HEK293 (cell line): Measurements from ENCODE around the gene TIMM8A.

Experiments
- CTCF ChIA-PET: fragments of 350-600 bp; formaldehyde crosslinking; extraction: SDS; loops from one replicate; lab custom pipeline; 2021; ENCODE audit warnings: antibody characterized with exemption; lab: Yijun Ruan, JAX
- POLR2A ChIA-PET: fragments of 300-600 bp; formaldehyde crosslinking; extraction: SDS; loops from one replicate; lab custom pipeline; 2020; ENCODE audit warnings: antibody characterized with exemption, inconsistent platforms; lab: Yijun Ruan, JAX
- H3K27ac ChIP-seq: fragments of 200-500 bp; sonication (Bioruptor generic); 2 replicates; pipeline ENCODE4 v1.5.1; 2014; ENCODE audit warnings: low read depth, low read length, control low read depth, inconsistent platforms; ENCODE audit errors: extremely low read depth
- H3K36me3 ChIP-seq, 2 experiments: fragments of 200-500 bp in 1 of 2; sonication (Bioruptor generic) in 1 of 2; 1 replicate in 1 of 2; 2 replicates in 1 of 2; pipeline ENCODE4 v1.5.1; 2014 to 2017; ENCODE audit warnings: inconsistent platforms in 2 of 2, low read length in 2 of 2; ENCODE audit not compliant: control insufficient read depth in 2 of 2, insufficient read depth in 1 of 2
- H3K4me1 ChIP-seq: fragments of 200-500 bp; sonication (Bioruptor generic); 2 replicates; pipeline ENCODE4 v1.5.1; 2014; ENCODE audit warnings: mild to moderate bottlenecking, low read length, inconsistent platforms; ENCODE audit not compliant: control insufficient read depth, insufficient read depth
- H3K4me3 ChIP-seq: 2 replicates; pipeline ENCODE4 v1.5.1; 2011; ENCODE audit warnings: low read depth, mild to moderate bottlenecking, control low read depth, low read length, moderate library complexity
- H3K9me3 ChIP-seq: fragments of 200-500 bp; sonication (Bioruptor generic); 2 replicates; pipeline ENCODE4 v1.5.1; 2014; ENCODE audit warnings: low read depth, low read length, inconsistent platforms; ENCODE audit not compliant: control insufficient read depth, insufficient read depth
- BCL11B ChIP-seq: fragments of 450-650 bp; formaldehyde crosslinking; IDR thresholded peaks from 2 replicates; pipeline ENCODE4 v1.5.1; 2016; ENCODE audit warnings: low read depth, missing biosample characterization, missing genetic modification characterization
- GLI4 ChIP-seq: fragments of 450-650 bp; formaldehyde crosslinking; IDR thresholded peaks from 2 replicates; pipeline ENCODE4 v1.5.1; 2016; ENCODE audit warnings: missing biosample characterization, missing genetic modification characterization
- IKZF3 ChIP-seq: fragments of 450-650 bp; IDR thresholded peaks from 2 replicates; pipeline ENCODE4 v1.5.0; 2018; ENCODE audit warnings: missing biosample characterization, mild to moderate bottlenecking, missing genetic modification characterization, moderate library complexity
- OSR2 ChIP-seq: fragments of 450-650 bp; formaldehyde crosslinking; IDR thresholded peaks from 2 replicates; pipeline ENCODE4 v1.5.1; 2016; ENCODE audit warnings: missing biosample characterization, missing genetic modification characterization
- PRDM1 ChIP-seq: fragments of 450-650 bp; formaldehyde crosslinking; IDR thresholded peaks from 2 replicates; pipeline ENCODE4; 2016; ENCODE audit warnings: missing biosample characterization, missing genetic modification characterization
- RBAK ChIP-seq: fragments of 450-650 bp; formaldehyde crosslinking; IDR thresholded peaks from 2 replicates; pipeline ENCODE4 v1.5.1; 2016; ENCODE audit warnings: missing biosample characterization, missing genetic modification characterization
- SP3 ChIP-seq: fragments of 450-650 bp; formaldehyde crosslinking; IDR thresholded peaks from 2 replicates; pipeline ENCODE4 v1.5.1; 2016; ENCODE audit warnings: missing biosample characterization, missing genetic modification characterization
- TCF7L2 ChIP-seq: IDR thresholded peaks from 2 replicates; pipeline ENCODE4 v1.6.1; 2011; ENCODE audit warnings: low read depth, mild to moderate bottlenecking, inconsistent platforms, low read length, moderate library complexity, borderline replicate concordance
- ZNF146 ChIP-seq: fragments of 450-650 bp; formaldehyde crosslinking; IDR thresholded peaks from 2 replicates; pipeline ENCODE4 v1.5.1; 2016; ENCODE audit warnings: missing biosample characterization, missing genetic modification characterization
- ZNF23 ChIP-seq: fragments of 450-650 bp; formaldehyde crosslinking; IDR thresholded peaks from 2 replicates; pipeline ENCODE4 v1.5.1; 2016; ENCODE audit warnings: missing biosample characterization, missing genetic modification characterization, borderline replicate concordance
- ZNF248 ChIP-seq: fragments of 450-650 bp; formaldehyde crosslinking; IDR thresholded peaks from 2 replicates; pipeline ENCODE4 v1.5.1; 2017; ENCODE audit warnings: missing biosample characterization, missing genetic modification characterization
- ZNF341 ChIP-seq: fragments of 450-650 bp; formaldehyde crosslinking; IDR thresholded peaks from 2 replicates; pipeline ENCODE4; 2016; ENCODE audit warnings: low read depth, missing biosample characterization, missing genetic modification characterization
- ZNF423 ChIP-seq: fragments of 450-650 bp; formaldehyde crosslinking; IDR thresholded peaks from 2 replicates; pipeline ENCODE4 v1.5.1; 2016; ENCODE audit warnings: missing biosample characterization, missing genetic modification characterization
- ZNF571 ChIP-seq: fragments of 450-650 bp; formaldehyde crosslinking; IDR thresholded peaks from 2 replicates; pipeline ENCODE4 v1.5.0; 2017; ENCODE audit warnings: missing biosample characterization, missing genetic modification characterization
- ZNF600 ChIP-seq: fragments of 450-650 bp; formaldehyde crosslinking; IDR thresholded peaks from 2 replicates; pipeline ENCODE4 v1.5.1; 2016; ENCODE audit warnings: missing biosample characterization, missing genetic modification characterization
- ZNF670 ChIP-seq: fragments of 450-650 bp; formaldehyde crosslinking; IDR thresholded peaks from 2 replicates; pipeline ENCODE4 v1.5.1; 2016; ENCODE audit warnings: missing biosample characterization, missing genetic modification characterization, low read depth
- ZNF777 ChIP-seq: fragments of 450-650 bp; formaldehyde crosslinking; IDR thresholded peaks from 2 replicates; pipeline ENCODE4 v1.5.1; 2017; ENCODE audit warnings: missing biosample characterization, missing genetic modification characterization, borderline replicate concordance
- ZSCAN23 ChIP-seq: fragments of 450-650 bp; formaldehyde crosslinking; IDR thresholded peaks from 2 replicates; pipeline ENCODE4 v1.5.1; 2016; ENCODE audit warnings: missing biosample characterization, missing genetic modification characterization
- TF ChIP-seq, protein P1 (sequence below): fragments of 450-650 bp; formaldehyde crosslinking; IDR thresholded peaks from 2 replicates; pipeline ENCODE4 v1.5.1; 2016; ENCODE audit warnings: missing biosample characterization, missing genetic modification characterization
- TF ChIP-seq, protein P2 (sequence below): fragments of 450-650 bp; IDR thresholded peaks from 2 replicates; pipeline ENCODE4 v1.5.1; 2018; ENCODE audit warnings: missing biosample characterization, mild to moderate bottlenecking, missing genetic modification characterization
- TF ChIP-seq, protein P3 (sequence below): fragments of 450-650 bp; formaldehyde crosslinking; IDR thresholded peaks from 2 replicates; pipeline ENCODE4 v1.5.1; 2016; ENCODE audit warnings: missing biosample characterization, missing genetic modification characterization
- TF ChIP-seq, protein P4 (sequence below): sonication (generic); formaldehyde crosslinking; IDR thresholded peaks from 2 replicates; pipeline ENCODE4 v1.8.1; 2022; ENCODE audit warnings: mild to moderate bottlenecking, moderate library complexity, missing genetic modification reagents
- TF ChIP-seq, protein P5 (sequence below): fragments of 450-650 bp; formaldehyde crosslinking; IDR thresholded peaks from 2 replicates; pipeline ENCODE4 v1.5.1; 2016; ENCODE audit warnings: missing biosample characterization, missing genetic modification characterization
- TF ChIP-seq, protein P6 (sequence below): fragments of 450-650 bp; formaldehyde crosslinking; IDR thresholded peaks from 2 replicates; pipeline ENCODE4; 2016; ENCODE audit warnings: missing biosample characterization, missing genetic modification characterization

The TIMM8A gene

DNA sequence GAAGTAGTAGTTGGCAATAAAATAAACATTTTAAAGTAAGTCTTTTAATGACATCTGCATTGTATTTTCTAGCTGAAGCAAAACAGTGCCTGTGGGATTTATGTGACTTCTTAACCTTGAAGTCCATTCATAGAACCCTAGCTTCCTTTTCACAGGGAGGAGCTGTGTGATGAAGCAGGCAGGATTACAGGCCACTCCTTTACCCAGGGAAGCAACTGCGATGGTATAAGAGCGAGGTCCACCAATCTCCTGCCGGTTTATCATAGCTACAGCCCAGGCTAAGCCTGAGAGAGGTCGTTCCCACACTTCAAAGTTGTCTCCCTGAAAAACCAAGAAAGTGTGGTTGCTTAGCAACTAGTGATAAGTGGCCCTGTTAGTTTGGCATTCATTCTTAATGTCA lies 49.2 kb upstream of the TIMM8A start (continued):
- TF ChIP-seq BCL11B (tag by site-specific recombination) = no peak
- no peak for TF ChIP-seq PRDM1 (tag by site-specific recombination)
- TF ChIP-seq IKZF3 (tag by site-specific recombination) = 0 out of 2 replicates have a peak, but pooled peaks have one; percentile 13
- TF ChIP-seq, protein P1, sequence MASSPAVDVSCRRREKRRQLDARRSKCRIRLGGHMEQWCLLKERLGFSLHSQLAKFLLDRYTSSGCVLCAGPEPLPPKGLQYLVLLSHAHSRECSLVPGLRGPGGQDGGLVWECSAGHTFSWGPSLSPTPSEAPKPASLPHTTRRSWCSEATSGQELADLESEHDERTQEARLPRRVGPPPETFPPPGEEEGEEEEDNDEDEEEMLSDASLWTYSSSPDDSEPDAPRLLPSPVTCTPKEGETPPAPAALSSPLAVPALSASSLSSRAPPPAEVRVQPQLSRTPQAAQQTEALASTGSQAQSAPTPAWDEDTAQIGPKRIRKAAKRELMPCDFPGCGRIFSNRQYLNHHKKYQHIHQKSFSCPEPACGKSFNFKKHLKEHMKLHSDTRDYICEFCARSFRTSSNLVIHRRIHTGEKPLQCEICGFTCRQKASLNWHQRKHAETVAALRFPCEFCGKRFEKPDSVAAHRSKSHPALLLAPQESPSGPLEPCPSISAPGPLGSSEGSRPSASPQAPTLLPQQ (tag by site-specific recombination) = no peak

DNA sequence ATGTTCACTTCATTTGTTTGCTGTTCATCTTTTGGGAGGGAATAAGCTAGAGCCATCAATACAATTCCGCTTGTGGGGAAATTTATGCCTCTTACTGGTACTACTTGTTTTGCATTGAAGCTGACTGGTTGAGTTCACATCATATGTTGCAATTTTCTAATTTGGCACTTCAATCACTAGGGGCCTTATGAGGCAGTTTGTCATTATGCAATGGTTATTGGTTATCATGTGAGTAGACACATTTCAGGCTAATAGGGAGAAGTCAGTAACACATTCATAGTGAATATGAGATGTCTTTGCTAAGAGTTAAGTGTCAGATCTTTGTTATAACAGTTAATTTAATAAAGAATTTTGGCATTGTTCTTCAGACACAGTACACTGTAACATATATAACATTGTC lies 47.2 kb upstream of the TIMM8A start:
- CTCF ChIA-PET = interaction anchor here (2.4 kb wide), 1 partner anchor 20 kb away, joined by 7 read pairs; no protein-coding TSS in a partner anchor
- Histone ChIP-seq H3K4me3 (no peak overlapping the region), H3K27ac (no peak overlapping the region), H3K4me1 (no peaks in the 10 kb centered on the region), H3K9me3 (no peaks in the 10 kb centered on the region), H3K36me3 (peaks cover 55 to 72% of the 10 kb centered on the region in 2 experiments)
- POLR2A ChIA-PET = interaction anchor here (1.2 kb wide), 1 partner anchor 47 kb away, joined by 4 read pairs; the partner anchor contains the start of gene TIMM8A
- 0 out of 2 replicates have a peak, but pooled peaks have one; percentile 20 for TF ChIP-seq IKZF3 (tag by site-specific recombination)
- TF ChIP-seq, protein P2, sequence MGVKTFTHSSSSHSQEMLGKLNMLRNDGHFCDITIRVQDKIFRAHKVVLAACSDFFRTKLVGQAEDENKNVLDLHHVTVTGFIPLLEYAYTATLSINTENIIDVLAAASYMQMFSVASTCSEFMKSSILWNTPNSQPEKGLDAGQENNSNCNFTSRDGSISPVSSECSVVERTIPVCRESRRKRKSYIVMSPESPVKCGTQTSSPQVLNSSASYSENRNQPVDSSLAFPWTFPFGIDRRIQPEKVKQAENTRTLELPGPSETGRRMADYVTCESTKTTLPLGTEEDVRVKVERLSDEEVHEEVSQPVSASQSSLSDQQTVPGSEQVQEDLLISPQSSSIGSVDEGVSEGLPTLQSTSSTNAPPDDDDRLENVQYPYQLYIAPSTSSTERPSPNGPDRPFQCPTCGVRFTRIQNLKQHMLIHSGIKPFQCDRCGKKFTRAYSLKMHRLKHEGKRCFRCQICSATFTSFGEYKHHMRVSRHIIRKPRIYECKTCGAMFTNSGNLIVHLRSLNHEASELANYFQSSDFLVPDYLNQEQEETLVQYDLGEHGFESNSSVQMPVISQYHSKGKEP (tag by site-specific recombination) = peak; percentile 74; the same call in 1 of the 2 replicates
- no peak for TF ChIP-seq ZNF423 (tag by site-specific recombination)
- TF ChIP-seq ZNF571 (tag by site-specific recombination) = no peak
- no peak for TF ChIP-seq TCF7L2
- peak; percentile 89; the same call in 1 of the 2 replicates for TF ChIP-seq RBAK (tag by site-specific recombination)
- peak; percentile 23; the same call in 1 of the 2 replicates for TF ChIP-seq ZNF146 (tag by site-specific recombination)
- TF ChIP-seq SP3 (tag by site-specific recombination) = no peak
- TF ChIP-seq, protein P3, sequence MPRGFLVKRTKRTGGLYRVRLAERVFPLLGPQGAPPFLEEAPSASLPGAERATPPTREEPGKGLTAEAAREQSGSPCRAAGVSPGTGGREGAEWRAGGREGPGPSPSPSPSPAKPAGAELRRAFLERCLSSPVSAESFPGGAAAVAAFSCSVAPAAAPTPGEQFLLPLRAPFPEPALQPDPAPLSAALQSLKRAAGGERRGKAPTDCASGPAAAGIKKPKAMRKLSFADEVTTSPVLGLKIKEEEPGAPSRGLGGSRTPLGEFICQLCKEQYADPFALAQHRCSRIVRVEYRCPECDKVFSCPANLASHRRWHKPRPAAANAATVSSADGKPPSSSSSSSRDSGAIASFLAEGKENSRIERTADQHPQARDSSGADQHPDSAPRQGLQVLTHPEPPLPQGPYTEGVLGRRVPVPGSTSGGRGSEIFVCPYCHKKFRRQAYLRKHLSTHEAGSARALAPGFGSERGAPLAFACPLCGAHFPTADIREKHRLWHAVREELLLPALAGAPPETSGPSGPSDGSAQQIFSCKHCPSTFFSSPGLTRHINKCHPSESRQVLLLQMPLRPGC = no peak
- TF ChIP-seq ZNF600 (tag by site-specific recombination) = no peak
- TF ChIP-seq ZNF670 (tag by site-specific recombination) = no peak

DNA sequence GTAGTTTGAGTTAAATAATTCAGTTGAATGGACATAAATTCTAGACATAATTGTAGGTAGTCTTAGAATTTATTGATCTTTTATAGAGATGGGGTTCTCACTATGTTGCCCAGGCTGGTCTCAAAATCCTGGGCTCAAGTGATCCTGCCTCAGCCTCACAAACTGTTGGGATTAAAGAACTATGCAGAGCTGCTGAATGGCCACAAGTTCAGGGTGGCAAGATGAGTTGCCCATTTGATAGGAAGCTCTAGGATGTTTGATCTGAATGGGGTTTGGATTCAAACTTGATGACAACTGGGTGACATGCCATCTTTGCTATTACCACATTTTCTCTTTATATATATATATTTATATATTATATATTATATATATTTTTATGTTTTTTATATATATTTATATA lies 45.8 kb upstream of the TIMM8A start:
- CTCF ChIA-PET = no interaction called here
- POLR2A ChIA-PET = interaction anchor here (0.5 to 1.0 kb wide), 3 partner anchors 13 to 52 kb away, joined by 3 read pairs; no protein-coding TSS in a partner anchor
- H3K4me1 ChIP-seq = no peaks in the 10 kb centered on the region
- no peak overlapping the region for H3K27ac ChIP-seq
- no peaks in the 10 kb centered on the region for H3K9me3 ChIP-seq
- H3K4me3 ChIP-seq = no peak overlapping the region
- peaks cover 44 to 59% of the 10 kb centered on the region in 2 experiments for H3K36me3 ChIP-seq
- TF ChIP-seq, protein P4, sequence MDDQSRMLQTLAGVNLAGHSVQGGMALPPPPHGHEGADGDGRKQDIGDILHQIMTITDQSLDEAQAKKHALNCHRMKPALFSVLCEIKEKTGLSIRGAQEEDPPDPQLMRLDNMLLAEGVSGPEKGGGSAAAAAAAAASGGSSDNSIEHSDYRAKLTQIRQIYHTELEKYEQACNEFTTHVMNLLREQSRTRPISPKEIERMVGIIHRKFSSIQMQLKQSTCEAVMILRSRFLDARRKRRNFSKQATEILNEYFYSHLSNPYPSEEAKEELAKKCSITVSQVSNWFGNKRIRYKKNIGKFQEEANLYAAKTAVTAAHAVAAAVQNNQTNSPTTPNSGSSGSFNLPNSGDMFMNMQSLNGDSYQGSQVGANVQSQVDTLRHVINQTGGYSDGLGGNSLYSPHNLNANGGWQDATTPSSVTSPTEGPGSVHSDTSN (CRISPR knock-in tag) = no peak
- no peak for TF ChIP-seq ZNF341
- TF ChIP-seq OSR2 (tag by site-specific recombination) = no peak
- TF ChIP-seq, protein P5, sequence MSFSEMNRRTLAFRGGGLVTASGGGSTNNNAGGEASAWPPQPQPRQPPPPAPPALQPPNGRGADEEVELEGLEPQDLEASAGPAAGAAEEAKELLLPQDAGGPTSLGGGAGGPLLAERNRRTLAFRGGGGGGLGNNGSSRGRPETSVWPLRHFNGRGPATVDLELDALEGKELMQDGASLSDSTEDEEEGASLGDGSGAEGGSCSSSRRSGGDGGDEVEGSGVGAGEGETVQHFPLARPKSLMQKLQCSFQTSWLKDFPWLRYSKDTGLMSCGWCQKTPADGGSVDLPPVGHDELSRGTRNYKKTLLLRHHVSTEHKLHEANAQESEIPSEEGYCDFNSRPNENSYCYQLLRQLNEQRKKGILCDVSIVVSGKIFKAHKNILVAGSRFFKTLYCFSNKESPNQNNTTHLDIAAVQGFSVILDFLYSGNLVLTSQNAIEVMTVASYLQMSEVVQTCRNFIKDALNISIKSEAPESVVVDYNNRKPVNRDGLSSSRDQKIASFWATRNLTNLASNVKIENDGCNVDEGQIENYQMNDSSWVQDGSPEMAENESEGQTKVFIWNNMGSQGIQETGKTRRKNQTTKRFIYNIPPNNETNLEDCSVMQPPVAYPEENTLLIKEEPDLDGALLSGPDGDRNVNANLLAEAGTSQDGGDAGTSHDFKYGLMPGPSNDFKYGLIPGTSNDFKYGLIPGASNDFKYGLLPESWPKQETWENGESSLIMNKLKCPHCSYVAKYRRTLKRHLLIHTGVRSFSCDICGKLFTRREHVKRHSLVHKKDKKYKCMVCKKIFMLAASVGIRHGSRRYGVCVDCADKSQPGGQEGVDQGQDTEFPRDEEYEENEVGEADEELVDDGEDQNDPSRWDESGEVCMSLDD (tag by site-specific recombination) = no peak
- no peak for TF ChIP-seq ZSCAN23 (tag by site-specific recombination)
- TF ChIP-seq ZNF248 = no peak
- no peak for TF ChIP-seq ZNF777 (tag by site-specific recombination)
- no peak for TF ChIP-seq GLI4 (tag by site-specific recombination)
- TF ChIP-seq, protein P6, sequence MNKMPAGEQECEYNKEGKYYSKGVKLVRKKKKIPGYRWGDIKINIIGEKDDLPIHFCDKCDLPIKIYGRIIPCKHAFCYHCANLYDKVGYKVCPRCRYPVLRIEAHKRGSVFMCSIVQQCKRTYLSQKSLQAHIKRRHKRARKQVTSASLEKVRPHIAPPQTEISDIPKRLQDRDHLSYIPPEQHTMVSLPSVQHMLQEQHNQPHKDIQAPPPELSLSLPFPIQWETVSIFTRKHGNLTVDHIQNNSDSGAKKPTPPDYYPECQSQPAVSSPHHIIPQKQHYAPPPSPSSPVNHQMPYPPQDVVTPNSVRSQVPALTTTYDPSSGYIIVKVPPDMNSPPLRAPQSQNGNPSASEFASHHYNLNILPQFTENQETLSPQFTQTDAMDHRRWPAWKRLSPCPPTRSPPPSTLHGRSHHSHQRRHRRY (tag by site-specific recombination) = no peak
- no peak for TF ChIP-seq ZNF23 (tag by site-specific recombination)
